HG03139 (cell line): Measurements from ENCODE around the gene RAI1.

ENCODE experiments used
- ATAC-seq: cut with Tn5 transposase; IDR thresholded peaks from one replicate; pipeline ENCODE4 v1.9.1; 2021; ENCODE audit not compliant: unreplicated experiment

RAI1 gene

DNA sequence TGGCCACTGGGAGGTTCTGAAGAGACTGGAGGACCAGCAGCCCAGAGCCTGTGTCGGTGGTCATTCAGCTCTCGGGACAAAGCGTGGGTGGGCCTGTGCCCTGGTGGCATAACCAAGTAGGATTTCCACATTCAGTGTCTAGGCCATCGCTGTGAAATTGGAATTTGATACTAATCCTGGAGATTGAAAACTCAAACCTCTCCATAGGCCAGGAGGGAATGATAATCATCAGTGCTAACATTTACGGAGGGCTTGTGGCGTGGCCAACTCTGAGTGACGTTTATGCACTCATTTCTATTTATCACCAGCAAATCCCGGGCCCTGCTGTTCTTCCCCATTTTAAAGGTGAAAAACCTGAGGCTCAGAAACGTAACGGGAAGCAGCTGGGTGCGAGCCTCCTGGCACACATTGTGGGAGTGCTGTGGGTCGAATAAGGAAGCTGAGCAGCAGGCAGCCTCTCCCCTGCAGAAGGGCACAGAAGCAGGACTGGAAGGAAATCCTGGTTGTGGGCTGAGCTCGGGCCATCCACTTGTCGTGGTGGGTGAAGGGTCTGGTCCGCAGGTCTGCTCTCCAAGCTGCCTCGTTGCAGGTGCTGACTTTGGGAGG lies 33.1 kb downstream of the RAI1 start:
- no peak for ATAC-seq

DNA sequence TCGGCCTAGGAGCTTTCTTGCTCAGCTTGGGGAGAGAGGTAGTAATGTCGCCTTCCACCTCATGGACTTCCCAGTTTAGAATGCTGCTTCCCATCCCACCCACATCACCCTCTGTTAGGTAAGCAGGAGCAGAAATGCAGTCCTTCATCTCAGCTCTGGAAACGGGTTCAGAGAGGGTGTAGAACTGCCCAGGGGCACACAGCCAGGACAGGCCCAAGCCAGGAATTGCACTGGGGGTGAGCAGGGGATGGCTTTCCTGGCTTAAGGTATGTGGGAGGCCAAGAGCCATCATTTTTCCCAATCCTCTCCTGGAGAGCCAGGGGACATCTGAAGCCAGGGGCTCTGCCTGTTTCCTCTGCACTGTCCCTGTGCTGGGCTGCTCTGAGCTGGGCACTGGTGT lies 33.6 kb downstream of the RAI1 start:
- no peak for ATAC-seq

DNA sequence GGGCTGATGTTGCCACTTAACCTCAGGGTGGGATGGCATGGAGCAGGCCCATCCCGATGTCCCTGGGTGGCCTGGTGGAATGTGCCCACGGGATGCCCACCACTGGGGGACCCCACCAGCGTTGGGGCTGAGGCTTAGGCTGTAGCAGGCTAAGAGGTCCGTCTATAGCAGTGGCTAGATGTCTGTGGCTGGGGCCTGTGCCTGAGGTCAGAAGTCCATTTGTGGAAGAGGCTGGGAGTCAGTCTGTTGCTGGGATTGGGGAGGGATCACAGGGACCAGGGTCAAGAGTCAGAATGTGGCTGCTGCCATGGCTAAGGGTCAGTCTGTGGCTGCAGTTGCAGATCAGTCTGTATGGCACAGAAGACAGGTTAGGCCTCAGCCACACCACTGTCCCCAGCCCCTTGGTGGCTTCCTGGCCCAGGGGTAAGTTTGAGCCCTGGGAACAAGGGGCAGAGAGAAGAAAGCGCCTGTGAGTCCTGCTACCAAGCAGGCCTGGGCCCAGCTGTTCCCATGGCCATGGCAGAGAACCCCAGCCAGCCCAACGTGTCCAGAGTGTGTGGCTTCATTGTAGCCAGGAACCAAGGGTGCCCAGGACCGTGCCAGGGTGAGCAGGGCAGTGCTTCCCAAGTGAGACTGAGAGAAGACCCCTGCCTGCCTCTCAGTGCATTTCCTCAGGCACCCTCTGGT lies 35.7 kb downstream of the RAI1 start:
- no peak for ATAC-seq

DNA sequence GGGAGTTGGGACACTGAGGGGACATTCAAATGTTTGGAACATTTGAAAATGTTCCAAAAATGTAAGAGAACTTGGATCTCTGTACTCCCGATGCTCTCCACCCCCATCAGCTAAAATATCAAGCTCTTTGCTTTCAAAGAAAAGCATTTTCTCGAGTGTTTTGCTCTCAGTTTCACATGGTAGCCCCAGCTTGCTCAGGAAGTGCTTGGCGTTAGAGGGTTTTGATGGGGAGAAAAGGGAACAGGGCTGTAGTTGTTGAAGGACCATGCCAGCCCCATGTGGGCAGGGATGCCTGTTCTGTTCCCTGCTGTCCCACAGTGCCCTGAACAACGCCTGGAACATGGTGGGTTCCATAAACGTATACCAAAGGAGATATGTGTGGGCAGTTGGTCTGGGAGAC lies 37.0 kb downstream of the RAI1 start:
- no peak for ATAC-seq

DNA sequence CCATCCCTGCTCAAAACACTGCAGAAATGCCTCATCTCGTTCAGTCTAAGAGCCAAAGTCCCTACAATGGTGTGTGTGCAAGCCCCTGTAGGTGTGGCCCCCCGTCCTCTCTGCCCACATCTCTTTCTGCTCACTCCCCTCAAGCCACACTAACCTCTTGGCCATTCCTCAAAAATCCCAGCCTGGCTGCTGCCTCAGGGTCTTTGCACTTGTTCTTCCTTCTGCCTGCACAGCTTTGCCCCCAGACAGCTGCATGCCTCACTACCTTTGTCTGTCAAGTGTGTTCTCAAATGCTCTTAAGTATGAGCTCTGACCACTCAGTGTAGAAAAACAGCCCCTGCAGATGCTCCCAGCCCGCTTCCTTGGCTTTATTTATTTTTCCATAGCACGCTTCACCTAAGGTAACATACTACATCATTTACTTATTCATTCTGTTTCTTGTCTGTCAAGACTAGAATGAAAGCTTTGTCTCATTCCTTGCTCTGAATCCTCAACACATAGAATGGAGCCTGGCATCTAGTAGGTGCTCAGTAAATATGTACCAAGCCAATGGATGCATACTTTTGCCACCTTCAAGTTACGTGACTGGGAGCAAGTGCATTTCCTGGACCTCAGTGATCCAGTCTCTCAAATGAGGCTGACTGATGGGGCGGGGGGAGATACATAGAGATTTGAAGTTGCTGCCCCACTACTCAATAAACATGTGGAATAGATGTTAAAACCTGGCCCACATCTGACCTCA lies 38.1 kb downstream of the RAI1 start:
- ATAC-seq = no peak

DNA sequence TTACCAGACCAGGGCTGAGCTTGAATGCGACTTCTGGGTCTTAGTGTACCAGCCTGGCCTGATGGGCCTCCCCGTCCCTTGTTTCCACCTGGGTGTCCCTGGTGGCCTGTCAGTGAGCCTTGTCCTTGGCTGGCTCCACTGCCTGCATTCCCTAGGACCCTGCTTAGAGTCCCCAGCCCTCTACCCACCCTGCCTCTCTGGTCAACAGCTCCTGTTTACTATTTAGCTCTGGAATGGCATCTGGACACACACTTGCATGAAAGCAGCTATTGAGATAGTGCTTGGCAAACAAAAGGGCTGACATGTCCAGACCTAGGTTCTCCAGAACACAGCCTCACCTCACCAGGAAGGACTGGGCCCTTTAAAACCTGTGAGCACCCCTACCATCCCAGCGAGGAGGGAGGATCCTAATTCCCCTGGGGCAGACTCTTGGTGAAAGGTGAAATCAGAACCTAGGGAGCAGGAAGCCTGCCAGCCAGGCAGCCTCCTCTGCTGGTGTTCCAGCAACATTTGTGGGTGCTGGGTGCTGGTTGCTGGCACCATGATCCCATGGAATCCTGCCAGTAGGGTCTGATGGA lies 38.8 kb downstream of the RAI1 start:
- no peak for ATAC-seq

DNA sequence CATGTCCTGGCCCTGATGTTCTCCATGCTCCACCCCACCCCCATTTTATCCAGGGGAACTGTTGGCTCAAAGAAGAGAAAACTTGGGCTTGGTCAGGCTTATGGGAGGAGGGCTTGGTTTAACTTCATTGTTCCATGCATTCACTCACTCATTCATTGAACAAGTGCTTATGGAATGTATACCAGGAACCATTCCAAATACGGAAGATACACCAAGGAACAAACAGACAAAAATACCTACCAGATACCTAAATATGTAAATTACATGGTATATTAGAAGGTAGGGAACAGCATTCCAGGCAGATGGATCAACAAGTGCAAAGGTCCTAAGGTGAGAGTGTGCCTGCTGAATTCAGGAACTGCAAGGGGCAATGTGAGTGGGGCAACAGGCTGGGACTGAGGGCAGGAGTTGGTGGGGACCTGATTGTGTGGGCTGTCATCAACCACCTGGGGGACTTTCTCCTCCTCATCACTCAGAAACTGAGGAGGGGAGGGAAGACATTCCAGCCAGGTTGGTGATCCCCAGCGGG lies 39.9 kb downstream of the RAI1 start:
- no peak for ATAC-seq

DNA sequence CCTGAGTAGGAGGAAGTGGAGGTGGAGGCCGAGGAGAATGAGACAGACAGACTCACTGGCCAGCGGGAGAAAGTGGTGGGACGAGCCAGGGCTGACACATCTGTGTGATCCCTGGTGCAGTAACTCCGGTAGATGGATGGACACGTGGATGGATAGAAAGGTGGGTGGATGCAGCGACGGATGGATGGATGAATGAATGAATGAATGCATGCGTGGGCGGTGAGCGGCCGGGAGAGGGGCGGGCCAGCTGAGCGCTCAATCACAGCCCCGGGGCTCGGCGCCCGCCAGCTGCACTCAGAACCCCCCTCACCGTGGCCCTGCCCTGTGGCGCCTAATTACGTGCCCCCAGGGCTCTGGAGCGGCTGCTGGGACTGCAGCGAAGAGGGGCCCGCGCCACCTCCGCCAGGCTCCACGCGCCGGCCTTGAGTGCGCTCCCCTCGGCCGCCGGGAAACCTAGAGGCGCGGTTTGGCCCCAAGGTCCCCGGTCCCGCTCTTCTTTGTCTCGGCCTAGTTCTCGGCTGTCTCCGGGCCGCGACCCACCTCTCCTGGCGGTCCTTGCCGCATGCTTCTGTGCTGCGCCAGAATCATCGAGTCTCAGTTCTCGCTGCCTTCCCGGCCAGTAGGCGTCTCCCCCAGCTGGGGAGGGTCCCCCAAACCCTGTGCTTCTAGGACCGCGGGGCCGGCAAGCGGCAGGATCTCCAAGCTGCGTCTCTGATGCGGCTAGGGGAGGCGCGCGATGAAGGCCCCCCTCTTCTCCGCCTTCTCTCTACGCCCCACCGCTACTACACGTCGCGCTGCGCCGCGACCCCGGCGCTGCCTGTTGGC lies 41.0 kb downstream of the RAI1 start:
- no peak for ATAC-seq

DNA sequence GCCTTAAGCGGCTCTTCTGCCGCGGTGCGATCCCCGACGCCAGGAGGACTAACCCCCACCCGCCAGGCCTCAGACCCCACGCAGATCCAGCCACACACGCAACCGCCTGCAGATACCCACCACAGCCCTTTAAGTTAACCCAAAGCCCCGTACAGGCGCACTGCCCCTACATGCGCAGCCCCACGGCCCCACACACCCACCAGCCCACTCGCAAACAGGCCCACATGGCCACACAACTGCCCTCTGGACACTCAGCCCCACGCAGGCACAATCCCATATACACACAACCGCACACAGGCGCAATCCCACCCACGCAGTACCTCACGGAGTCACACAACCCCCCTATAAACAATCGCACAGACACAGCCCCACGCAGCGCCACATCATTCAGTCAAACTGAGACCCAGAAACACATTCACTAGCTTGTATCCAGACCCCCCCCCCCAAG lies 41.7 kb downstream of the RAI1 start:
- no peak for ATAC-seq

DNA sequence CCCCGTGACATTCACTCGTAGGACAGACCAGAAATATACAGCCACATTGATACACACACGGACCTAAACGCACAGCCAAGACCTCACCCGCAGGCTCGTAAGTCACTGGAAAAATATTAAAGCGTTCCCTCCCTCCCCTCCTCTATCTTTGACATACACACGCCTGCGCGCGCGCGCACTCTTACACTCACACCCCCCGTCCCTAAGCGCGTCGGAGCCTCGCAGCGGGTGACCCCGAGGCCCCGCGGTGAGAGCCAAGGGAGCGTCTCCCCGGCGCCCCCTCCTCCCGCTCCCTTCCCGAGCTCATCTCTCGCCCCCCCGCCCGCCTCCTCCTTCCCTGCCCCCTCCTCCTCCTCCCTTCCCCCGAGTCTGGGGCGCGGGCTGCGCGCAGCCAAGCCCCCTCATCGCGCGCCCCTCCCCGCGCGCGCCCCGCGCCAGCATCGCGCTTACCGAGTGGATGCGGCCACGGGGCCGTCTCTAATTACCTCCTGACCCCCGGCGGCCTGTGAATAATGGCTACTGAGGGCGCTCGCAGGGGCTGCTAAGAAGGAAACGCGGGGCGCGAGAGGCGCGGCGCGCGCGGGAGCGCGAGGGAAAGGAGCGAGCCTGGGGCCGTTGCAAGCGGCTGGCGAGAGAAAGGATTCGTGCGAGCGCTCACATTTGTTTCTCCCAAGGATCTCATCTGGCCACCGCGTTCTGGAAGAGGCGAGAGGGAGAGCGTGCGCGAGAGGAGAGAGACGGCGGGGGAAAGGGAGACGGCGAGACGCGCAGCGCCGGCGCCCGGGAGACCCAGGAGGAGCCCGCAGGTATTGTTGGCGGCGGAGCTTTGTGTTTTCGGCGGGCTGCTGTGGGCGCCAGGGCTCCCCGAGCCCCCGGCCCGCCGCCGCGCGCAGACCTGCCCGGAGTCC lies 42.4 kb downstream of the RAI1 start:
- no peak for ATAC-seq

DNA sequence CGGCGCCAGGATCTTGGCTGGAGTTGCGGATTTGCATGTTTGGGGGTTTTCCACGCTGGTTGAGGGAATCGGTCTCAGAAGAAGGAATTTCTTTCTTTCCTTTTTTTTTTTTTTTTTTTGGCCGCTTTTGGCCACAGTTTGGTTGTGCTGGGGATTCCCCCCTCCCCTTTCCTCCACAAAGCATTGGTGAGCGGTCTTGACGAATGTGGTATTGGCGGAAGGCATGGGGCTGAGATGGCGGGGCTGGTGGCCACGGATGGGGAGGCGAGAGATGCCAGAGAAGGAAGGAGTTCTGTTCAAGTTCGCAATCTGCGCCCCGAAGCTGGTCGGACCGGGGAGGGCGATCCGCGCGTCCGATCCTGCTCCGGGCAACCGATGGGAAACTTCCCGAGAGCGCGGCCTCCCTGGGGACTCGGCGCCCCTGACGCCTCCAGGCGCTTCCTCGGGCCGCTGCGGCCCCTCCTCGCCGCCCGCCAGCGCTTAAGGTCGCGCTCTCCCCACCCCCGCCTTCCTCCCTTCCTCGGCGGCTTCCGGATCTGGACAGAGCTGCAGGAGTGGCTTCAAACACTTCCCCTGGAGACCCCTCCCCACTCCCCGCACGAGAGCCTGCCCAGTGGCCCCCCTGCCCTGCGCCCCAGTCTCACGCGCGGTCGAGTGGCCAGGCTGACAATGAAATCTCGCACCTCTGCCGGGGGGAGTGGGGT lies 43.2 kb downstream of the RAI1 start:
- no peak for ATAC-seq

DNA sequence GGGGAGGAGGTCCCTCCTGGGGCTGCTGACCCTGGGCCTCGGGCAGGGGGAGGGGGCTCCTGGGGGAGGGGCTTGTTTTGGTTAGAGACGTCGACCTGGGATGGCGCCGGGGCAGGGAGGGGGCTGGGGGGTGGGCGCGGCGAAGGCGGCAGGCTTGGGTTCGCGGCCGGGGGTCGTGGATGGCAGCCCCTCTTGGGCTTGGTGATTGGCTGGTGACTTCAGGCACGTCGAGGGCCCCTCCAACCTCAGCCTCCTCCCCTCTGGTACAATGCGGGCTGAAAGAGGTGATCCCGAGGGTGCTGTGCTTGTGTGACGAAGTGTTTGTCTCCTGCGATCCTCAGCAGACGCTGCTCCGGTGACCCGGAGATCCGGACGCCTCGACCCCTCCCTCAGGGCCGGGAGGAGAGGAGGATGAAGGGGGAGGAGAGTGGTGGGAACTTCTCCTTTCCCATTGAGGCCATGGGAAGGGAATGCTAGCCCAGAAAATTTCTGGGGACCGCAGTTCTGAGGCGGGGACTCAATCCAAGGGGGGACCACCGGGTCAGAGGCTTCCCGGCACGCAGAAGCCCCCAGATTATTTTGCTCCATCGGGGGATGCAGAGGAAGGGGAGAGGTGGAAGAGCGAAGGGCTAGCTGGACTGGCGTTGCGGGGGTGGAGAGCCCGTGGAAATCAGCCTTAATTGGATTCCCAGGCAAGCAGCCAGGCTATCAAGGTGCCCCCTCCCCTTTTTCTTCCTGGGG lies 43.9 kb downstream of the RAI1 start:
- ATAC-seq = no peak

DNA sequence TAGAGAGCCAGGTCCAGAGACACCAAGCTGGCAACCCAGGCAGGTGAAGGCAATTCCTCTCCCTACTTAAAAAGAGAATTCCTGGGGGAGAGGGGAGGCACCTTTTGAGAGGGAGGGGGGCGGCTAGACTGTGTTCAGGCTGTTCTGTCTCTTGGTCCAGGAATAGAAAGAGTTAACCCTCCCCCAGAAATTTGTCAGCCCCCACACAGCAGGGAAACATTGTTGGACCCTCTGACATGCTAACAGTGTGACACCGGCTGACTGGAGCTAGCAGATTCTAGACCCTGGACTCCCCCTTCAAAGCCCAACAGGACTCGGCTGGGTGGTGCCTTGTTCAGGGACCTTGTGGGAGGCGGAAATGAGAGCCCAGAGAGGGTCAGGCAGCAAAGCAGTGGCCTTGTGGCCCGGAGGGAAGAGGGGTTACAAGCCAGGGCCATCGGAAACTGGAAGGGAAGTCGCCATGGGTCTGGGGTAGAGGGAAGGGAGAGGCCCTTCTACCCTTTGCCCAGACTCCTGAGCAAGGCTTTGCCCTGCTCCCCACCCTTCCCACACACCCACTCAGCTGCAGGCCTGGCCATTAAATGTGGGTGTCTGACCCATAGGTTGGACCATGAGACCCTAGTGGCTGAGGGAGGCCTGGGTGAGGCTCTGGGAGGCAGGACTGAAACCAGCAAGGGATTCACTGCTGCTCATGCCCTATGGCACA lies 44.6 kb downstream of the RAI1 start:
- ATAC-seq = no peak

DNA sequence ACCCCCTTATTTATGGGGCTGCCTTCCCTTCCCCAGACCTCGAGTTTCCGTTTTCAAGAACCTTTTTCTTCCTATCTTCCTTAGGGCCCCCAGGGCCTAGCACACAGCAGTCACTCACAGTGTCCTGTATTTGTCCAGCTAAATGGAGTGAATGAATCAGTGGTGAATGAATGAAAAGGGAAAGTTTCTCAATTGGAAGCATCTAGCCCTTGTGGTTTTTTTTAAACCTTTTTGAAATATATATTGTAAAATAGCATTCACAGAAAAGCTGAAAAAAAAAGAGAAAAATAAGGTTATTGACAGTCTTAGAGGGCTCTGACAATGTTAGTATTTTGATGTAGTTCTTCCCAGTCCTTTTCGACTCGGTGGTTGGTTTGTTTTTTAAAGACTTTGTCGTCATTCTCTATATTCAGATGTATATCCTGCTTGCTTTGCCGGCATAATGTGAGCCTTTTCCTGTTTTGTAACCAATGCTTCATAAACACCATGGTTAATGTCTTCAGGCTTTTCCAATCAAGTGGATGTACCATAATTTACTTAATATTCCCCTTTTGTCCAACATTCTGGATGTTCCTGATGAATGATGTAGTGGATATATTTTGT lies 45.3 kb downstream of the RAI1 start:
- no peak for ATAC-seq

DNA sequence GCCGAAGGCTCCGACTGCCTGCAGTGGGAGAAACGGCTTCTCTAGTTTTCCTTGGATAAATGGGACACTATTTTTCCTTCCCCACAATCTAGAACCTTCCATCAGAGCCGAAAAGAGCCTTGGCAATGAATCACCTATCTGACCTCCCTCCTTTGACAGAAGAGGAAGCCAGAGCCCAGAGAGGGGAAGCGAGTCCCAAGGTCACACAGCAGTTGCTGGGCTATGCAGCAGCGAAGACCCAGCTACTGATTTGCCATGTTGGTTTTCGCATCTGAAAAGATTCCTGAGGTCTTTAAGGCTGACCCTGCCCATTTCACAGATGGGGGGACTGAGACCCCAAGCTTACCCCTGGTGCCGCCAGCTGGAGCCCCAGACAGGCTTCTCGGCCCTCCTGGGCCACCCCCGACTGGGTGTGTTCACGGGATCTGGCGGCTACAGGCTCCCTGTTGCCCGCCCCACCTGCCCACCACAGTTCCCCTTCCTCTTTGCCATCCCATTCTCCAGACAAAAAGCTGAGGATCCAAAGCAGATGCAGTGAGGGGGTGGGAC lies 45.9 kb downstream of the RAI1 start:
- ATAC-seq = no peak

DNA sequence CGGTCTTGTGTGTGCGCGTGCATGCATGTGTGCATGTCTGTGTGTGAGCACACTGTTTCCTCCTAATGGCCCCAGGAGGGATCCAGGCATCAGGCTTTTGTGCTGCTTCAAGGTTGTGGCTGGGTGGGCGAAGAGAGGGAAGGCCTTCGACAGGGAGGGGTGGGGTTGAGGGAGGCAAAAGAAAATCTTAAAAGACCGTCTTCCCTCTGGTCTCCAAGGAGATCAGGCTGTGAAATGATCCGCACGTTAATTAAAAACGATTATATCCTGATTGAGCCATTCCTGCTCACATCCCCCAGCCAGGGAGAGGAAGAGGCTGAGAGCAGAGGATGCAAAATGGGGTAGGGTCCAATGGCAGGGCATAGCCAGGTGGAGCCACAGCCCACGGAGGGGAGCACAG lies 46.9 kb downstream of the RAI1 start:
- ATAC-seq = no peak

DNA sequence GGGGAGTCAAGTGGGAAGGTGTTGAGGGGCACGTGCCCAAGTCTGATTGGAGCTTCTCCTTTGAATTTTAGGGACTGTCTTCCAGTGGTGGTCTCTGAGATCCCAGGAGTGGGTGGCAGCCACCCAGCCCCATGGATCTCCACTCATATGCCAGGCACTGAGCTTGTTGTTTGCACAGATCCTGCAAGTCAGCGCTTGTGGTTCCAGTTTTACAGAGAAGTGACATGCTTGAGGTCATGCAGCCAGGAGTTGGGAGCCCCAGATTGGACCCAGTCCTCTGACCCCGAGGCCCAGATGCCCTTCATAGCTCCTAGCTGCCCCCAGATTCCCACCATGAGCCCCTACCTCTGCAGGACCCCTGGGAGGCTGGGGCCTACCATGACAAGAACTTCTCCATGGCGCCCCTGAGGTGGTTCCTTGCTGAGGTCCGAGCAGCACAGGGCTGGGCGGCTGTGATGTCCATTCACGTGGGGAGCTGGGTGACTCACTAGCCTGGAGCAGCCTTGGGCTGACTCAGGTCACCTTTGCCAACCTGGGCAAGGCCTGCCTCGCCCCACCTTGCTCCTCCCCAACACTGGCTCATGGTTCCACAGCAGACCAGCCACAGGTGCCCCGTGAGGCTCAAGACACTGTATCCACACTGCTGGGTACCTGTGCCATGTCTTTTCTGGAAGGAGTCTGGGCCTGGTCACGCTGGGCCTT lies 47.4 kb downstream of the RAI1 start:
- no peak for ATAC-seq
